HepG2 (cell line): ENCODE measurements around the gene CYP26A1. TPM values are rescaled to one million over a fixed set of nuclear protein-coding genes. Genes with fewer than 3 reads are reported as not detected.

Experiments used
- ATAC-seq: fragments of 200-7000 bp; cut with Tn5 transposase; 3 replicates; pipeline ENCODE4 v1.9.1; 2020; ENCODE audit warnings: mild to moderate bottlenecking, moderate library complexity
- BruUV-seq: library from RNA; stranded (reverse); fragments of 400-500 nt; replicated peaks from 2 replicates; lab custom pipeline; 2021; lab: Mats Ljungman, UMichigan
- CTCF ChIA-PET: fragments of 300-600 bp; formaldehyde crosslinking; extraction: SDS; loops from one replicate; lab custom pipeline; 2021; ENCODE audit warnings: low total read pairs, inconsistent platforms, low intra/inter-chr PET ratio; lab: Yijun Ruan, JAX
- POLR2A ChIA-PET: fragments of 350-600 bp; sonication (Branson Sonifier 250); formaldehyde crosslinking; loops from one replicate; lab custom pipeline; 2020; ENCODE audit warnings: antibody characterized with exemption, inconsistent platforms; lab: Yijun Ruan, JAX
- DNase-seq: peaks from one replicate; pipeline ENCODE4 v3.0.0-alpha.2; 2015; ENCODE audit warnings: low spot score
- FAIRE-seq: peaks from 3 replicates; lab custom pipeline; 2011; peaks lifted over from hg19 to GRCh38; lab: Jason Lieb, UNC
- H2AFZ ChIP-seq: one replicate; pipeline ENCODE4 v1.6.1; 2011; ENCODE audit warnings: low read length, inconsistent platforms
- H3K27ac ChIP-seq: fragments of 300-600 bp; 3 replicates; pipeline ENCODE4 v1.8.0; 2011; ENCODE audit warnings: mixed run types, mild to moderate bottlenecking, mixed read lengths, low read length, inconsistent platforms; ENCODE audit not compliant: insufficient read depth; ENCODE audit errors: extremely low read length
- H3K27me3 ChIP-seq, 2 experiments: fragments of 200-600 bp in 1 of 2; 2 replicates in 1 of 2; 3 replicates in 1 of 2; pipeline versions ENCODE4 v1.6.0 to v1.8.0; 2011; ENCODE audit warnings: low read length in 2 of 2, mild to moderate bottlenecking in 2 of 2, moderate library complexity in 2 of 2, inconsistent platforms in 1 of 2; ENCODE audit not compliant: insufficient read depth in 2 of 2, control insufficient read depth in 1 of 2
- H3K36me3 ChIP-seq, 2 experiments: fragments of 200-600 bp in 1 of 2; replicated peaks in 1 of 2; 2 replicates in 1 of 2; 3 replicates in 1 of 2; pipeline versions ENCODE4 v1.5.1 to v1.8.0; 2011; ENCODE audit warnings: low read length in 2 of 2, inconsistent platforms in 1 of 2; ENCODE audit not compliant: insufficient read depth in 2 of 2, control insufficient read depth in 1 of 2
- H3K4me1 ChIP-seq: 2 replicates; pipeline ENCODE4 v1.5.1; 2012; ENCODE audit warnings: low read length, inconsistent platforms; ENCODE audit not compliant: insufficient read depth
- H3K4me2 ChIP-seq: 2 replicates; pipeline ENCODE4 v1.6.0; 2011; ENCODE audit warnings: low read depth, low read length, inconsistent platforms
- H3K4me3 ChIP-seq, 3 experiments: fragments of 200-600 bp in 1 of 3; sonication (generic), shearing (Covaris generic) in 1 of 3; replicated peaks in 1 of 3; 2 replicates each; pipeline ENCODE4 v1.5.1; 2011 to 2016; ENCODE audit warnings: low read length in 3 of 3, inconsistent platforms in 2 of 3, low read depth in 2 of 3, mild to moderate bottlenecking in 2 of 3, control low read depth in 1 of 3, mixed read lengths in 1 of 3; ENCODE audit not compliant: insufficient read depth in 1 of 3
- H3K79me2 ChIP-seq: one replicate; pipeline ENCODE4 v1.6.1; 2011; ENCODE audit warnings: low read length, inconsistent platforms; ENCODE audit not compliant: insufficient read depth
- H3K9ac ChIP-seq: 2 replicates; pipeline ENCODE4 v1.6.0; 2011; ENCODE audit warnings: mild to moderate bottlenecking, low read depth, low read length, inconsistent platforms; ENCODE audit not compliant: insufficient read depth
- H3K9me3 ChIP-seq: 2 replicates; pipeline ENCODE4 v1.5.1; 2012; ENCODE audit warnings: mild to moderate bottlenecking, low read length
- H4K20me1 ChIP-seq: 2 replicates; pipeline ENCODE4 v1.6.0; 2011; ENCODE audit warnings: inconsistent platforms, mild to moderate bottlenecking, low read length, moderate library complexity; ENCODE audit not compliant: insufficient read depth
- KDM4B ChIP-seq: sonication (generic); formaldehyde crosslinking; IDR thresholded peaks from 2 replicates; pipeline ENCODE4 v1.4.0; 2020; ENCODE audit warnings: missing genetic modification reagents
- KLF12 ChIP-seq: sonication (generic); formaldehyde crosslinking; IDR thresholded peaks from 2 replicates; pipeline ENCODE4 v1.4.0; 2020; ENCODE audit warnings: missing genetic modification reagents, borderline replicate concordance
- MED8 ChIP-seq: sonication (generic); formaldehyde crosslinking; IDR thresholded peaks from 2 replicates; pipeline ENCODE4 v1.8.1; 2023; ENCODE audit warnings: mild to moderate bottlenecking, missing genetic modification reagents; ENCODE audit not compliant: insufficient replicate concordance
- MIXL1 ChIP-seq: IDR thresholded peaks from 2 replicates; pipeline ENCODE4 v1.6.1; 2016
- MTA1 ChIP-seq: sonication (generic); formaldehyde crosslinking; IDR thresholded peaks from 2 replicates; pipeline ENCODE4 v1.4.0; 2020; ENCODE audit warnings: missing genetic modification reagents, mild to moderate bottlenecking, borderline replicate concordance
- MTF2 ChIP-seq: sonication (generic); formaldehyde crosslinking; IDR thresholded peaks from 2 replicates; pipeline ENCODE4 v1.5.0; 2020; ENCODE audit warnings: missing genetic modification reagents, borderline replicate concordance
- NCOA1 ChIP-seq: sonication (generic); formaldehyde crosslinking; IDR thresholded peaks from 2 replicates; pipeline ENCODE4 v1.9.0; 2021; ENCODE audit warnings: missing genetic modification reagents
- PAWR ChIP-seq: sonication (generic); formaldehyde crosslinking; IDR thresholded peaks from 2 replicates; pipeline ENCODE4 v1.4.0; 2020; ENCODE audit warnings: missing genetic modification reagents, mild to moderate bottlenecking, borderline replicate concordance
- RAD21 ChIP-seq: fragments of 450-650 bp; formaldehyde crosslinking; IDR thresholded peaks from 2 replicates; pipeline ENCODE4 v1.5.0; 2020; ENCODE audit warnings: mild to moderate bottlenecking
- SMAD1 ChIP-seq: sonication (generic); formaldehyde crosslinking; IDR thresholded peaks from 2 replicates; pipeline ENCODE4 v1.4.0; 2020; ENCODE audit warnings: missing genetic modification reagents, low read depth, mild to moderate bottlenecking, borderline replicate concordance
- SMAD9 ChIP-seq: sonication (generic); formaldehyde crosslinking; IDR thresholded peaks from 2 replicates; pipeline ENCODE4 v1.5.1; 2020; ENCODE audit warnings: mild to moderate bottlenecking, missing genetic modification reagents
- SRY ChIP-seq: sonication (generic); formaldehyde crosslinking; IDR thresholded peaks from 2 replicates; pipeline ENCODE4 v1.8.0; 2022; ENCODE audit warnings: mild to moderate bottlenecking, missing genetic modification reagents
- TRIM24 ChIP-seq: sonication (generic); formaldehyde crosslinking; IDR thresholded peaks from 2 replicates; pipeline ENCODE4 v1.8.0; 2022; ENCODE audit warnings: mild to moderate bottlenecking, missing genetic modification reagents
- ZNF34 ChIP-seq: sonication (generic); formaldehyde crosslinking; IDR thresholded peaks from 2 replicates; pipeline ENCODE4 v1.4.0; 2020; ENCODE audit warnings: mild to moderate bottlenecking, missing genetic modification reagents, borderline replicate concordance
- ZNF564 ChIP-seq: sonication (generic); formaldehyde crosslinking; IDR thresholded peaks from 2 replicates; pipeline ENCODE4 v1.8.1; 2023; ENCODE audit warnings: mild to moderate bottlenecking, missing genetic modification reagents
- ZNF749 ChIP-seq: sonication (generic); formaldehyde crosslinking; IDR thresholded peaks from 2 replicates; pipeline ENCODE4 v1.8.0; 2022; ENCODE audit warnings: mild to moderate bottlenecking, missing genetic modification reagents, moderate library complexity, borderline replicate concordance
- WGBS: methylation state at CpG from one replicate; pipeline ENCODE4 v1.1.6; 2017; ENCODE audit warnings: low lambda C conversion rate; 5-methylcytosine and 5-hydroxymethylcytosine counted together
- in situ Hi-C: cut with HindIII; loops from 2 replicates; pipeline ENCODE4 v1.10.0; 2017; ENCODE audit warnings: low pct_unique_long_range_greater_than_20kb; ENCODE audit not compliant: extremely low pct_ligation_motif_present
- intact Hi-C: fragments of 100-400 bp; cut with micrococcal nuclease; formaldehyde crosslinking; loops from one replicate; pipeline ENCODE4 v1.10.0; 2022; ENCODE audit not compliant: unreplicated experiment
- polyA plus RNA-seq, 8 experiments: library from polyadenylated mRNA; depleted of rRNA in 3 of 8; stranded (reverse) in 7 of 8; unstranded in 1 of 8; fragments of >200 nt; fragmentation: Illumina TruSeq in 4 of 8; extraction: Trizol in 4 of 8; gene quantifications; 2 replicates each; pipeline versions ENCODE4 v1.2.1 to v1.2.3, GENCODE V29; 2011 to 2016; ENCODE audit warnings: low read depth in 4 of 8, missing spikeins in 1 of 8, mixed read lengths in 1 of 8; ENCODE audit not compliant: insufficient read depth in 1 of 8
- total RNA-seq, 5 experiments: library from RNA; depleted of rRNA; stranded (reverse); fragments of >200 nt; fragmentation: Illumina TruSeq; extraction: Trizol; gene quantifications; 2 replicates each; pipeline ENCODE4 v1.2.3, GENCODE V29; 2016; ENCODE audit warnings: low read depth in 1 of 5
- TF ChIP-seq, protein P1 (sequence below): sonication (generic); formaldehyde crosslinking; IDR thresholded peaks from 2 replicates; pipeline ENCODE4 v1.5.0; 2020; ENCODE audit warnings: mild to moderate bottlenecking, missing genetic modification reagents
- TF ChIP-seq, protein P2 (sequence below): sonication (generic); formaldehyde crosslinking; IDR thresholded peaks from 2 replicates; pipeline ENCODE4 v1.8.1; 2023; ENCODE audit warnings: missing genetic modification reagents, inconsistent platforms, borderline replicate concordance
- TF ChIP-seq, protein P3 (sequence below), 2 experiments: sonication (generic) in 1 of 2; formaldehyde crosslinking in 1 of 2; IDR thresholded peaks; 2 replicates each; pipeline versions ENCODE4 v1.4.0 to v1.6.1; 2018 to 2020; ENCODE audit warnings: missing genetic modification reagents in 2 of 2, borderline replicate concordance in 1 of 2, low read depth in 1 of 2, mild to moderate bottlenecking in 1 of 2, missing biosample characterization in 1 of 2
- TF ChIP-seq, protein P4 (sequence below): sonication (generic); formaldehyde crosslinking; IDR thresholded peaks from 2 replicates; pipeline ENCODE4 v1.5.0; 2020; ENCODE audit warnings: mild to moderate bottlenecking, low read depth, missing genetic modification reagents, borderline replicate concordance

Gene CYP26A1
- total and polyA plus RNA-seq, 2 of the 13 experiments (the other 11 are each of a cell fraction or from before 2014, with no cell fraction given), result 0.15 TPM; not detected in 1

DNA sequence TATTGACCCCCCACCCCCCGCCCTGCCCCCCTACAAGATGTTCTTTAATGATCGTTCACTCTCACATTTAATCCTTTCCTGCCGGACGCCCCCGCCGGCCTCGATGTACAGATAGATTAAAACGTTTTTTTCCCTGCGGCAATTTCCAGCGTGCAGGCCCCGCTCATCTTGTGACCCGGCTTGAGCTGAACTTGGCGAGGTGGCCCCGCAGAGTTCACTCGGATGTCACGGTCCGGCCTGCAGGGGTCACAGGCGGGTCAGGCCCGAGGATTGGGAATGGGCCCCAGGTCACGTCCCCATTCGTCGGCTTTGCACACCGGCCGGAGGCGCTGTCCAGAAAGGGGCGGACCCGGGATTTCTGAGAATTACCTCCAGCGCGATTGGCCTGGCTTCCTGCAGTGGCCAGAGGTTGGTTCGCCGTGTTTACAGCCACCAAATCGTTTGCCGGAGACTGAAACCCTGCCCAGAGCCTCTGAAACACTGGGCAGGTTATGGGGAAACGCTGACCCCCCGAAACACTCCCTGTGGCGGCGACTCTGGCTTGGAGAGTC lies 1.9 kb upstream of the CYP26A1 start:
- ChIA-PET CTCF (no interaction called here), POLR2A (no interaction called here)
- Histone ChIP-seq H3K4me3 (peak overlapping the region; percentile 56 to 77 (median 58)), H3K36me3 (no peaks in the 10 kb centered on the region), H2AFZ (no peak overlapping the region), H4K20me1 (no peaks in the 10 kb centered on the region), H3K4me1 (peaks cover 29% of the 10 kb centered on the region), H3K9me3 (no peaks in the 10 kb centered on the region), H3K27me3 (peaks cover 11 to 60% of the 10 kb centered on the region in 2 experiments), H3K27ac (no peak overlapping the region), H3K9ac (no peak overlapping the region), H3K79me2 (no peaks in the 10 kb centered on the region), H3K4me2 (peak overlapping the region; percentile 89)
- peak; percentile 78 for ATAC-seq
- peak; percentile 70 for DNase-seq
- BruUV-seq, result no TSS peak
- in situ Hi-C loops, result loop anchor here (10.0 kb wide), 1 partner anchor 223 kb away; no protein-coding TSS in a partner anchor
- peak; percentile 43 for FAIRE-seq
- intact Hi-C loops, result loop anchor here (5.0 to 10.0 kb wide), 2 partner anchors 187 to 286 kb away; no protein-coding TSS in a partner anchor
- WGBS, result 3% methylated on average over 18 of the region's 37 CpGs
- TF ChIP-seq MIXL1 (CRISPR knock-in tag) (peak; percentile 39; the same call in 1 of the 2 replicates), KDM4B (CRISPR knock-in tag) (no peak), MTF2 (CRISPR knock-in tag) (no peak; the same call in 1 of the 2 replicates), MED8 (CRISPR knock-in tag) (no peak), SMAD9 (no peak), SRY (CRISPR knock-in tag) (no peak), ZNF564 (CRISPR knock-in tag) (no peak), SMAD1 (no peak), RAD21 (no peak), ZNF34 (no peak), TRIM24 (no peak), ZNF749 (no peak), PAWR (CRISPR knock-in tag) (no peak), KLF12 (CRISPR knock-in tag) (no peak), MTA1 (CRISPR knock-in tag) (no peak; the same call in 1 of the 2 replicates), NCOA1 (CRISPR knock-in tag) (no peak)
- TF ChIP-seq, protein P1, sequence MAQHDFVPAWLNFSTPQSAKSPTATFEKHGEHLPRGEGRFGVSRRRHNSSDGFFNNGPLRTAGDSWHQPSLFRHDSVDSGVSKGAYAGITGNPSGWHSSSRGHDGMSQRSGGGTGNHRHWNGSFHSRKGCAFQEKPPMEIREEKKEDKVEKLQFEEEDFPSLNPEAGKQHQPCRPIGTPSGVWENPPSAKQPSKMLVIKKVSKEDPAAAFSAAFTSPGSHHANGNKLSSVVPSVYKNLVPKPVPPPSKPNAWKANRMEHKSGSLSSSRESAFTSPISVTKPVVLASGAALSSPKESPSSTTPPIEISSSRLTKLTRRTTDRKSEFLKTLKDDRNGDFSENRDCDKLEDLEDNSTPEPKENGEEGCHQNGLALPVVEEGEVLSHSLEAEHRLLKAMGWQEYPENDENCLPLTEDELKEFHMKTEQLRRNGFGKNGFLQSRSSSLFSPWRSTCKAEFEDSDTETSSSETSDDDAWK (CRISPR knock-in tag), result no peak
- TF ChIP-seq, protein P2, sequence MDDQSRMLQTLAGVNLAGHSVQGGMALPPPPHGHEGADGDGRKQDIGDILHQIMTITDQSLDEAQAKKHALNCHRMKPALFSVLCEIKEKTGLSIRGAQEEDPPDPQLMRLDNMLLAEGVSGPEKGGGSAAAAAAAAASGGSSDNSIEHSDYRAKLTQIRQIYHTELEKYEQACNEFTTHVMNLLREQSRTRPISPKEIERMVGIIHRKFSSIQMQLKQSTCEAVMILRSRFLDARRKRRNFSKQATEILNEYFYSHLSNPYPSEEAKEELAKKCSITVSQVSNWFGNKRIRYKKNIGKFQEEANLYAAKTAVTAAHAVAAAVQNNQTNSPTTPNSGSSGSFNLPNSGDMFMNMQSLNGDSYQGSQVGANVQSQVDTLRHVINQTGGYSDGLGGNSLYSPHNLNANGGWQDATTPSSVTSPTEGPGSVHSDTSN (CRISPR knock-in tag), result no peak
- TF ChIP-seq, protein P3, sequence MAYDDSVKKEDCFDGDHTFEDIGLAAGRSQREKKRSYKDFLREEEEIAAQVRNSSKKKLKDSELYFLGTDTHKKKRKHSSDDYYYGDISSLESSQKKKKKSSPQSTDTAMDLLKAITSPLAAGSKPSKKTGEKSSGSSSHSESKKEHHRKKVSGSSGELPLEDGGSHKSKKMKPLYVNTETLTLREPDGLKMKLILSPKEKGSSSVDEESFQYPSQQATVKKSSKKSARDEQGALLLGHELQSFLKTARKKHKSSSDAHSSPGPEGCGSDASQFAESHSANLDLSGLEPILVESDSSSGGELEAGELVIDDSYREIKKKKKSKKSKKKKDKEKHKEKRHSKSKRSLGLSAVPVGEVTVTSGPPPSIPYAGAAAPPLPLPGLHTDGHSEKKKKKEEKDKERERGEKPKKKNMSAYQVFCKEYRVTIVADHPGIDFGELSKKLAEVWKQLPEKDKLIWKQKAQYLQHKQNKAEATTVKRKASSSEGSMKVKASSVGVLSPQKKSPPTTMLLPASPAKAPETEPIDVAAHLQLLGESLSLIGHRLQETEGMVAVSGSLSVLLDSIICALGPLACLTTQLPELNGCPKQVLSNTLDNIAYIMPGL (CRISPR knock-in tag; IDR thresholded peaks at IDR 0.05; ENCODE audit: borderline replicate concordance in 1 of 2, low read depth in 1 of 2), result no peak
- TF ChIP-seq, protein P4, sequence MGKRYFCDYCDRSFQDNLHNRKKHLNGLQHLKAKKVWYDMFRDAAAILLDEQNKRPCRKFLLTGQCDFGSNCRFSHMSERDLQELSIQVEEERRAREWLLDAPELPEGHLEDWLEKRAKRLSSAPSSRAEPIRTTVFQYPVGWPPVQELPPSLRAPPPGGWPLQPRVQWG, result no peak
